AG10803 (cell line): ENCODE measurements around the gene ANO10.

ENCODE experiments used
- DNase-seq: peaks from one replicate; pipeline ENCODE4 v3.0.0; 2010; ENCODE audit warnings: low read depth
- H3K4me3 ChIP-seq: 2 replicates; pipeline ENCODE4 v1.5.1; 2011; ENCODE audit warnings: mild to moderate bottlenecking, low read length, control low read depth
- CTCF ChIP-seq: conservative IDR thresholded peaks from 2 replicates; pipeline ENCODE4 v1.5.1; 2011; ENCODE audit warnings: mild to moderate bottlenecking, low read length, control low read depth, inconsistent platforms

The ANO10 gene

DNA sequence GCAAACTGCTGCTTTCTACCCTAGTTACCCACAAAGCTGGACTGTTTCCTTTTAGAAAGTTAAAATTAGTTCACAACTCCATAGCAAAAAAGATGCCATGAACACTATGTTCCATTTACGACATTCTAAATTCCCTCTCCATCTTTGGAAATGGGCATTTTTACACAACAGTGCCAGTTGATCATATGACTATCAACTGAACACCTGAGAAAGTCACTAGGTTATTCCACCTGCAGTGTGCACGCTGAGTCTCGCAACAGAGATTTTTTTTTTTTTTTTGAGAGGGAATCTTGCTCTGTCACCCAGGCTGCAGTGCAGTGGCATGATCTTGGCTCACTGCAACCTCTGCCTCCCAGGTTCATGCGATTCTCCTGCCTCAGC, 215.2 kb downstream of the ANO10 start:
- no peak overlapping the region for H3K4me3 ChIP-seq
- no peak for TF ChIP-seq CTCF
- DNase-seq = no peak

DNA sequence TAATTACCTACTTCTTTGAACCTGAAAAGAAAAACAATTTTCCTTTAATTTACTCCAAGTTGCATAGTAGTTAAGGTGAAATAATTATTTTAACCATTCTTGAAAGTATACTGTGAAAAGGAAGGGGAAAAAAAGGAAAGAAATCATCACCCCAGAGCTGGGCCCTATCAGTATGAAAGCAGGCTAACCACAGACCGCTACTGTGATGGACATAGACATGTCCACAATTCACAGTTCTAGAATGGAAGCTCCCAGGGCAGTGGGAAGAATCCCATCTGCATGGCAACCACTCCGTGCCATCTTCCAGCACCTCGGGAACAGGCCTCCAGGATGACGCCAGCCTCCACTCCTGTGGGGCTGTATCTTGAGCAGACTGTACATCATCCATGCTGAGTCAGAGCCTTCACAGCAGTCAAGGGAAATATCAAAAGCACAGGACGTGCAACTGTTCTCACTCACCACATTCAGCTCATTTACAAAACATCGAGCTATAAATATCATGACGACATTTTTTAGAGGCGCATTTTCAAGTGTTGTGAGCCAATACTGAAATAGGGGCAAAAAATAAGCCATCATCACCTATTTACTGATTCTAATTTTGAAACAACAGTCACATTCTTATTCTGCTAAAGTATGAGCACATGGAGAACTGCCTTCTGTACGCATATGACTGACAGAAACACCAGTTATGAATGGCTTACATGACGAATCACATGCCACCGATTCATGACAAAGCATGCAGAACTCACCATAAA, 215.7 kb downstream of the ANO10 start:
- DNase-seq = peak; percentile 36
- no peak overlapping the region for H3K4me3 ChIP-seq
- TF ChIP-seq CTCF = no peak

DNA sequence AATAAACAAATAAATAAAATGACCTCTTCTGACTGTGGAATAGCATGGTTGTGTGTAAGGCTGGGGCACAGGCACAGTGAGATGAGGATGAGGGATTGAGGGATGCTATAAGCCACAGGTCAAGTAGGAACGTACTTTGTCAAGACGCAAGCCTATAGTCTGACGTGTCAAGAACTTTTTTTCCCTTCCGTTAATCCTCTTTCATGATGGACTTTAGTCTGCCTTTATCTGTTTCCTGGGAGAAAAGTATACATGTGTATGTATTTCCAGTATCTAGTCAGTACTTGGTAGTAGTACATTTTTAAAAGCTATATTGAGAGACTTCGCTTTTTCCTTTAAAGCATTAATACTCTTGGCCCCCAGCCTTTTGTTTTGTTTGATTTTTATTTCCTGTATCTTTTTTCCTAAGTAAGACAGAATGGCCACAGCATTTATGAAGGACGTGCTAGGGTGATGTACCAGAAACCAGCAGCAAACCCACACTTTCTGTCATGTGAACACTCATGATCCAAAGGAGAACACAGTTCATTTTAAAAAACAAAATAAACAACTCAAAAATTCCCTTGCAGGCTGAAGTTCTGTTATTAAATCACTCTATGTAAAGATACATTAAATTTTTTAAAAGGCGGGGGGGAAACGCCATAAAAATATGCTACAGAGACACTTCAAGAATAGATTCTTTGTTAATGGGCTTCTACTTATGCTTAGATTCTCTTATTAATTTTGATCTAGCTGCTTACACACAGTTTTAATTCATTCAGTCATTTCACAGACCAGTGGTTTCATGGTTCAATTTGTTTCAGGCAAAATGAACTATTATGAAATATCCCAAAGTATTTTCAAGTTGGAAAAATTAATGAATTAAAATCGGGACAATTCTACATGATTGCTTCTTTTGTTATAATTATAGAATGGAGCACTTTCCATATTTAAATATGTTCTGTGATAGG, 220.8 kb downstream of the ANO10 start:
- no peak for TF ChIP-seq CTCF
- H3K4me3 ChIP-seq = no peak overlapping the region
- no peak for DNase-seq

GRCh38 chr3:43400167-43400566, 221.6 kb downstream of the ANO10 start:
- no peak for DNase-seq
- H3K4me3 ChIP-seq = no peak overlapping the region
- TF ChIP-seq CTCF = no peak

DNA sequence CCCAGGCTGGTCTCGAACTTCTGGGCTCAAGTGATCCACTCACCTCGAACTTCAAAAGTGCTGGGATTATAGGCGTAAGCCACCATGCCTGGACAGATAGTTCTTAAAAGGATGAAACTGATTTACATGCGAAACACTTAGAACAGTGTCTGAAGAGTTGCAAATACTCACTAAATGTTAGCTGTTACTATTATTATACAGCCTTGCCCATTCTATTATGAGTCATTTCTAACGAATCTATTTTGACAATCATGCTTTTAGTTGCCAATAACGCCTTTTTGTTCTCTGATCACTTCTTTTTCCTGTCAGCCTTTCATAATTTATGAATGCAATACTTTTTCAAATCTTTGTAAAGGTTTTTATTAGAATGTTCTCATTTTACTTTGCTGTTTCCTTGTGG, 222.8 kb downstream of the ANO10 start:
- no peak overlapping the region for H3K4me3 ChIP-seq
- TF ChIP-seq CTCF = no peak
- DNase-seq = no peak

DNA sequence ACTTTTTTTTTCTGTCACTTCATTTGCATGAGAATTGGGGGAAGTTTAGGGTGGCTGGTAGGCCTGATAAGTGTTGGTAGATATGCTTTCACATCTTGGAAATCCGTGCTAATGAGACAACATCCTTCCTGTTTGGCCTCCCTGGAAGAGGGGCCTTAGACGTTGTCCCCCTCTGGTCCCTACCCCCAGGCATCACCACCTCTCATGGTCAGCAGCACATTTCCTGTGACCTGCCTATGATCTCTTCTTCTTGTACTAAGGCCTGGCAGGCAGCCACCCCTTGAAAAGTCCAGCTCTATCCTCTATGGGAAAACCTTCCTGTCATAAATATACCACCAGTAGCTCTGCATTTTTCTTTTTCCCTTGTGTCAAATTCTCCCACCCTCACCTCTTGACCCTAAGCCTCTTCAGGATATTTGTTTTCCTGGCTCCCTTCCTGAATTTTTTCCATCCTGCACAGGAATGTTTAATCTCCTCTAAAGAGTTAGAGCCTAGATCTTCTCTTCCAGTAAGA, 227.7 kb downstream of the ANO10 start:
- DNase-seq = peak; percentile 27

More for the DNA sequence above, 227.7 kb downstream of the ANO10 start:
- TF ChIP-seq CTCF = no peak
- H3K4me3 ChIP-seq = no peak overlapping the region
